ENCODE measurements around the gene CUEDC2.

Gene CUEDC2, protein sequence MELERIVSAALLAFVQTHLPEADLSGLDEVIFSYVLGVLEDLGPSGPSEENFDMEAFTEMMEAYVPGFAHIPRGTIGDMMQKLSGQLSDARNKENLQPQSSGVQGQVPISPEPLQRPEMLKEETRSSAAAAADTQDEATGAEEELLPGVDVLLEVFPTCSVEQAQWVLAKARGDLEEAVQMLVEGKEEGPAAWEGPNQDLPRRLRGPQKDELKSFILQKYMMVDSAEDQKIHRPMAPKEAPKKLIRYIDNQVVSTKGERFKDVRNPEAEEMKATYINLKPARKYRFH

DNA sequence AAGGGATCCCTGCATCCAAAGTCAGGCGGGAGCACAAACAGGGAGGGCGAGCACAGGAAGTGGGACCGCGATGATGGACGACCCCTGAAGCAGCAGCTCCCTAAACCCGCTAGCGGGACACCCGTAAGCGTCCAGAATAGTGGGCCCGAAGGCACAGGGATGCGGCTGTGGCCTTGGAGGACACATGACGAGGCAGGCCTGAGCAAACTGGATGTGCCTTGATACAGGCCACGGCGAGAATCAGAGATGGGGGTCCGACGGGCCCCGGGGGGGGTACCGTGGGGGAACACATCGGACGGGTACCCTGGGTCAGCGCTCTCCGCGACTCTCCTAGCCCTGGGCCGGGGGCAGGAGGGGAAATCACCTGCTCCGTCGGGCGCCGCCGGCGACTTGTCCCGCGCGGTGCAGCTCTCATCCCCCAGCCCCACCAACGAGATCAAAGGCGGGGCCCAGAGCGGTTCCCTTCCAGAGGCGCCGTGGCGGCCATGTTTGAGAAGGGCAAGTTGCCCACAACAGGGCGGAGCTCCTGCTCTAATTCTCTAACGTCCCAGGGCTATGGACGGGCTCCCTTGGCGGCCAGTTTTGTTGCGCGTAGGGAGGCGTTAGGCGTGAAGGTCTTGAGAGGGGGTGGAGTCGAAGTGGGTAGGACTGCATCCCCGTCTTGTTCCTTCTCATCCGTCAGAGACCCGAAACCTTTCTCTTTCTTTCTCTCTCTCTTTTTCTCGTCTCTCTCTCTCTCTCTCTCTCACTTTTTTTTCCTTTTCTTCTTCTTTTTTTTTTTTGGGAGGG, at the start of gene CUEDC2:
TSS of gene CUEDC2 (minus strand) at position 413 of the 789 bp plus-strand sequence. CDS start 7,386 bp downstream, outside the sequence.
- no peak for TF ChIP-seq CTCF (conservative IDR thresholded peaks at IDR 0.05; ENCODE audit: low read depth, low read length)
- DNase-seq (ENCODE audit: low read depth): peak; percentile 71
- peak within 1 kb of the TSS; percentile 88 for H3K4me3 ChIP-seq (ENCODE audit: low read length)

GRCh38 chr10:102480396-102480795, 48.0 kb upstream of the CUEDC2 start:
- no peak for TF ChIP-seq CTCF (conservative IDR thresholded peaks at IDR 0.05; ENCODE audit: low read depth, low read length)
- no peak overlapping the region for H3K4me3 ChIP-seq (ENCODE audit: low read length)
- no peak for DNase-seq (ENCODE audit: low read depth)

- DNase-seq (ENCODE audit: low read depth): no peak
- H3K4me3 ChIP-seq (ENCODE audit: low read length): no peak overlapping the region
- no peak for TF ChIP-seq CTCF (conservative IDR thresholded peaks at IDR 0.05; ENCODE audit: low read depth, low read length)
Observed at GRCh38 chr10:102479651-102480050, 47.3 kb upstream of the CUEDC2 start.

- no peak overlapping the region for H3K4me3 ChIP-seq (ENCODE audit: low read length)
- no peak for TF ChIP-seq CTCF (conservative IDR thresholded peaks at IDR 0.05; ENCODE audit: low read depth, low read length)
- no peak for DNase-seq (ENCODE audit: low read depth)
Observed at GRCh38 chr10:102476466-102477141, 44.2 kb upstream of the CUEDC2 start.

GRCh38 chr10:102475451-102476040, 43.2 kb upstream of the CUEDC2 start:
- TF ChIP-seq CTCF (conservative IDR thresholded peaks at IDR 0.05; ENCODE audit: low read depth, low read length): no peak
- DNase-seq (ENCODE audit: low read depth): no peak
- no peak overlapping the region for H3K4me3 ChIP-seq (ENCODE audit: low read length)

- DNase-seq (ENCODE audit: low read depth): no peak
- TF ChIP-seq CTCF (conservative IDR thresholded peaks at IDR 0.05; ENCODE audit: low read depth, low read length): no peak
- H3K4me3 ChIP-seq (ENCODE audit: low read length): no peak overlapping the region
Observed at GRCh38 chr10:102473445-102474331, 41.3 kb upstream of the CUEDC2 start.

Measured in retinal pigment epithelial cell (primary cell).